GM19025 (cell line): ENCODE results near the gene KIAA1755.

ENCODE experiments used
- ATAC-seq: cut with Tn5 transposase; IDR thresholded peaks from one replicate; pipeline ENCODE4 v1.9.1; 2021; ENCODE audit warnings: mild to moderate bottlenecking, low read depth, moderate library complexity; ENCODE audit not compliant: unreplicated experiment

The KIAA1755 gene

GRCh38 chr20:38192323-38192885 lies 68.1 kb downstream of the KIAA1755 start:
- ATAC-seq: no peak

GRCh38 chr20:38191654-38192053 lies 68.9 kb downstream of the KIAA1755 start:
- ATAC-seq: no peak

- ATAC-seq: no peak
Observed at GRCh38 chr20:38190936-38191371, 69.6 kb downstream of the KIAA1755 start.

- ATAC-seq: no peak
Observed at GRCh38 chr20:38190166-38190565, 70.4 kb downstream of the KIAA1755 start.

GRCh38 chr20:38187517-38187916 lies 73.0 kb downstream of the KIAA1755 start:
- no peak for ATAC-seq

GRCh38 chr20:38186788-38187221 lies 73.7 kb downstream of the KIAA1755 start:
- no peak for ATAC-seq

GRCh38 chr20:38184101-38184500 lies 76.4 kb downstream of the KIAA1755 start:
- ATAC-seq: no peak

- ATAC-seq: no peak
Observed at GRCh38 chr20:38181971-38182370, 78.6 kb downstream of the KIAA1755 start.

GRCh38 chr20:38181207-38181801 lies 79.2 kb downstream of the KIAA1755 start:
- ATAC-seq: peak; percentile 66

GRCh38 chr20:38180781-38181180 lies 79.8 kb downstream of the KIAA1755 start:
- no peak for ATAC-seq

GRCh38 chr20:38179846-38180245 lies 80.7 kb downstream of the KIAA1755 start:
- no peak for ATAC-seq

GRCh38 chr20:38178581-38178980 lies 82.0 kb downstream of the KIAA1755 start:
- ATAC-seq: no peak

- ATAC-seq: no peak
Observed at GRCh38 chr20:38178065-38178491, 82.5 kb downstream of the KIAA1755 start.

GRCh38 chr20:38177201-38177600 lies 83.3 kb downstream of the KIAA1755 start:
- ATAC-seq: no peak

GRCh38 chr20:38175304-38176180 lies 85.0 kb downstream of the KIAA1755 start:
- no peak for ATAC-seq

GRCh38 chr20:38173237-38174156 lies 87.0 kb downstream of the KIAA1755 start:
- ATAC-seq: no peak

- ATAC-seq: no peak
Observed at GRCh38 chr20:38172408-38172807, 88.1 kb downstream of the KIAA1755 start.

GRCh38 chr20:38171675-38172043 lies 88.9 kb downstream of the KIAA1755 start:
- ATAC-seq: no peak

GRCh38 chr20:38170826-38171674 lies 89.5 kb downstream of the KIAA1755 start:
- ATAC-seq: no peak
